NCI-H345 treated with DMSO at 0.1 percent for 48 hours (cell line): ENCODE data around the gene CHAD.
A peak's percentile ranks its signal among the peaks of the same experiment; 100 is the strongest.

Experiments
- DNase-seq: peaks from one replicate; lab custom pipeline; 2025; ENCODE audit not compliant: unreplicated experiment; lab: John Stamatoyannopoulos, UW

CHAD gene

GRCh38 chr17:50459756-50460155 is 8.9 kb downstream of the CHAD start:
- DNase-seq: no peak

- DNase-seq: peak; percentile 50
Measured at GRCh38 chr17:50458701-50459676, 9.7 kb downstream of the CHAD start.

GRCh38 chr17:50458270-50458669 is 10.4 kb downstream of the CHAD start:
- DNase-seq: no peak

GRCh38 chr17:50457621-50458020 is 11.1 kb downstream of the CHAD start:
- DNase-seq: no peak

- DNase-seq: no peak
Measured at GRCh38 chr17:50453901-50454300, 14.8 kb downstream of the CHAD start.

- DNase-seq: no peak
Measured at GRCh38 chr17:50452630-50453300, 15.9 kb downstream of the CHAD start.

GRCh38 chr17:50451943-50452629 is 16.6 kb downstream of the CHAD start:
- no peak for DNase-seq

- no peak for DNase-seq
Measured at GRCh38 chr17:50448643-50449042, 20.0 kb downstream of the CHAD start.

GRCh38 chr17:50447870-50448595 is 20.6 kb downstream of the CHAD start:
- no peak for DNase-seq

GRCh38 chr17:50445730-50446325 is 22.9 kb downstream of the CHAD start:
- DNase-seq: no peak

- DNase-seq: no peak
Measured at GRCh38 chr17:50444841-50445715, 23.6 kb downstream of the CHAD start.

- DNase-seq: no peak
Measured at GRCh38 chr17:50443505-50443974, 25.1 kb downstream of the CHAD start.

- no peak for DNase-seq
Measured at GRCh38 chr17:50440838-50441829, 27.5 kb downstream of the CHAD start.

GRCh38 chr17:50440172-50440837 is 28.4 kb downstream of the CHAD start:
- DNase-seq: peak; percentile 31

- no peak for DNase-seq
Measured at GRCh38 chr17:50439008-50439407, 29.7 kb downstream of the CHAD start.

- DNase-seq: no peak
Measured at GRCh38 chr17:50437409-50437808, 31.3 kb downstream of the CHAD start.

GRCh38 chr17:50432125-50432762 is 36.4 kb downstream of the CHAD start:
- no peak for DNase-seq
